Esophagus muscularis mucosa (tissue), 3 donors: ENCODE data around the gene TAMALIN.

Source experiments
- CTCF ChIP-seq, 3 experiments: fragments of 200-600 bp in 2 of 3; fragments of 450-650 bp in 1 of 3; sonication (generic) in 2 of 3; IDR thresholded peaks; one replicate each; pipeline ENCODE4 v1.5.1; 2017 to 2019; ENCODE audit warnings: antibody characterized with exemption in 3 of 3, mild to moderate bottlenecking in 2 of 3, moderate library complexity in 1 of 3
- POLR2AphosphoS5 ChIP-seq, 2 donors: sonication (generic); formaldehyde crosslinking; IDR thresholded peaks; one replicate each; pipeline ENCODE4 v1.6.1; 2017; ENCODE audit warnings: antibody characterized with exemption in 2 of 2

GRCh38 chr12:52042706-52043385 is 36.1 kb downstream of the TAMALIN start:
- TF ChIP-seq CTCF (IDR thresholded peaks at IDR 0.05) (no peak), POLR2AphosphoS5 (IDR thresholded peaks at IDR 0.05) (no peak)
